Fibroblast of skin of right quadriceps (primary cell): ENCODE data around the gene METTL24.
"Not testable (repeated sequence)": the region's sequence is repeated elsewhere in the genome, so short reads cannot be mapped to it uniquely, and the experiment has no call there.

ENCODE experiments used
- DNase-seq: peaks from one replicate; pipeline ENCODE4 v3.0.0-alpha.2; 2013

Gene METTL24

DNA sequence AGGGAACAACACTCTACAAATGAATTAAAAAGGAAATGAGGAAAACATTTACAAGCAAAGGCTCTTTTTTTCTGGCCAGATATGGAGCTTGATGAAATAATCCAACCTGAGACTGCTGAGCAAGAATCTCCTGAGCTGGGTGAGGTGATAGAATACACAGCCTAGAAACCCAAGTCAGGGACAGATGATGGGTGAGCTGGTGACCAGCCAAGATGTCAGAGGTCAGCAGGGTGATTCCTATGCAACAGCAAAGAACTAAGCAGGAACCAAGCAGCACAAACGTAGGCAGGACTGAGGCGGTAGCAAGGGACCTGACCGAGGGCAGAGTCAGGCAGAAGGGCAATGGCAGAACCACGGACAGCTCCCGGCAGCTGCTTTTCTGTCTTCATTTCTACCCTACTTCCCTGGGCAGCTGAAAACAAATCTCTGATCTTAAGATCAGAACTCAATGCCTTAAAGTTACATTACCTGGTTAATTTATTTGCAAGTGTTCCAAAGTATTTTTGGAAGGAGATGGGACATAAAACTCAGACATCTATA is 102.9 kb downstream of the METTL24 start:
- DNase-seq, result peak; percentile 20

DNA sequence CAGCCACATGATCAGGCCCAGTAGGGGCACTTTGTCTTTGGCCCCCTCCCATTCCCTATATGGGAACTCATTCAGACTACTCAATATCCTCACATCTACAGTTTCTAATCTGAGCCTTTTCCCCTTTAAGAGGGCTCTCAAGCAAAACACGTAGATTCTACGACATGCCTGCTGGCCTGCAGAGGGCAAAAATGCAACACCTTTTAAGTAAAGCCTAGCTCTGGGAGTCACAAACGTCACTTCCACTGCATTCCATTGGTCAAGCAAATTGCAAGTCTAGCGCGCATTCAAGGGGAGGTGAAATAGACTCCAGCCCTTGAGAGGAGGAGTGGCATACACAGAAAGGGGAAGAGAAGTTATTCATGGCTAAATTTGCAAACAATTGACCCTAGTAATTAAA is 107.3 kb downstream of the METTL24 start:
- DNase-seq, result no peak

DNA sequence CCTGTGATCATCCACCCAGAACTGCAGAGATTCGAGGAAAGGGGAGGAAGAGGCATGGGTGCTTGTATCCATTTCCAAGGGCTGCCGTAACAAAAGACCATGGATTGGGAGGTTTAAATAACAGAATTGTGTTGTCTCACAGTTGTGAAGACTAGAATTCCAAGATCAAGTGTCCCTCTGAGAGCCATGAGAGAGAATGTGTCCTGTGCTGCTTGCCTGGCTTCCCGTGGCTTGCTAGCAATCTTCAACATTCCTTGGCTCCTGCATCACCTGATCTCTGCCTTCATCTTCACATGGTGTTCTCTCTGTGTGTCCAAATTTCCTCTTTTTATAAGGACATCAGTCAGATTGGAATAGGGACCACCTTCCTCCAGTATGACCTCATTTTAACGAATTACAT is 108.1 kb downstream of the METTL24 start:
- no peak for DNase-seq

DNA sequence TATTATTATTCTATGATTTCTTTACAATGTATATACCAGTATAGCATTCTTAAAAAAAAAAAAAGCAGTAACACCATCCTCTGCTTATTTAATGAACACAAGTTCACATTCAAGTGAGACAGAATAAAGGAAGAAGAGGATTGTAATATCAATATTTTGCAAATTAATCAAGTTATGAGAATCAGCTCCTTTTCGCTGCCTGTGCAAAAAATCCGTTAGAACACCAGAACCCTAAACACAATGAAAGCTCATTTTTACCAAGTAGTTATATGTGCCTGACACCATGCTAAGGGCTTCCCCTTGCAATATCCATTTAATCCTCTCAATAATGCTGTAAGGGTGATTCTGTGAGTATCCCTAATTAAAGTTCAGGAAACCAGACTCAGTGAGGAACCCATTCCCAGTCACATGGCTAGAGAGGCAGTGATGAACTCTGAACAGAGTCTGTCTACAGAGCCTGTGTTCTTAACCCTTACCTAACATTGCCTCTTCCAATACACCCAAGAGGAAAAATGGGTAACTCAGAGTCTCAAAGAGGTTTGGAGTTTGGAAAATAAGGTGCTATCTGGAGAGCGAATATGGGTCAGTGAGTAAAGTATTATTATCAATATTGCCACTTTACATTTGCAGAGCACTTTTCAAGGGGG is 111.1 kb downstream of the METTL24 start:
- DNase-seq, result no peak

DNA sequence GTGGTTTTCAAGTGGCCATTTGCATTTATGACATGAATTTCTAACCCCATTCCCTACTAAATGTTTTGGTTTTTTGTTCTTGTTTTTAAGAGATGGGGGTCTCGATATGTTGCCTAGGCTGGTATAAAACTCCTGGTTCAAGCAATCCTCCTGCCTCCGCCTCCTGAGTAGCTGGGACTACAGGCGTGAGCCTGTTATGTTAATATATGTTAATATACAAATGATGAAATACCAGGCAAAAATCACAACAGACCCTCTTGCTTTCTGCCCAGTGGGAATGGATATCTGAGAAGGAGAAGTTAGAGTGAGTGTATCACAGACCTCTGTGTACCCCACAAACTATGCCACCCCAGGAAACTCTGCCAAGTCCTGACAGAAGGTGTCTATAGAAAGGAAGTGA is 111.8 kb downstream of the METTL24 start:
- no peak for DNase-seq

DNA sequence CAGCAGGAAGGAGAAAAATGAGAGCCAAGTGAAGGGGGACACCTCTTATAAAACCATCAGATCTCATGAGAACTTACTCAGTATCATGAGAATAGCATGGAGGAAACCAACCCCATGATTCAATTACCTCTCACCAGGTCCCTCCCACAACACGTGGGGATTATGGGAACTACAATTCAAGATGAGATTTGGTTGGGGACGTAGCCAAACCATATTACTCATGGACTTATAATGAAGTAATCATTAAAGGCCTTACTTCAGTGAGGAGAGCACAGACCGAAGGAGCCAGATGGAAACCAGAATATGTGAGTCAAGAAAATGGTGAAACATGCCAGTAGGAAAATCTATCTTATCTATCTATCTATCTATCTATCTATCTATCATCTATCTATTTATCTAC is 113.5 kb downstream of the METTL24 start:
- DNase-seq, result peak; percentile 1

DNA sequence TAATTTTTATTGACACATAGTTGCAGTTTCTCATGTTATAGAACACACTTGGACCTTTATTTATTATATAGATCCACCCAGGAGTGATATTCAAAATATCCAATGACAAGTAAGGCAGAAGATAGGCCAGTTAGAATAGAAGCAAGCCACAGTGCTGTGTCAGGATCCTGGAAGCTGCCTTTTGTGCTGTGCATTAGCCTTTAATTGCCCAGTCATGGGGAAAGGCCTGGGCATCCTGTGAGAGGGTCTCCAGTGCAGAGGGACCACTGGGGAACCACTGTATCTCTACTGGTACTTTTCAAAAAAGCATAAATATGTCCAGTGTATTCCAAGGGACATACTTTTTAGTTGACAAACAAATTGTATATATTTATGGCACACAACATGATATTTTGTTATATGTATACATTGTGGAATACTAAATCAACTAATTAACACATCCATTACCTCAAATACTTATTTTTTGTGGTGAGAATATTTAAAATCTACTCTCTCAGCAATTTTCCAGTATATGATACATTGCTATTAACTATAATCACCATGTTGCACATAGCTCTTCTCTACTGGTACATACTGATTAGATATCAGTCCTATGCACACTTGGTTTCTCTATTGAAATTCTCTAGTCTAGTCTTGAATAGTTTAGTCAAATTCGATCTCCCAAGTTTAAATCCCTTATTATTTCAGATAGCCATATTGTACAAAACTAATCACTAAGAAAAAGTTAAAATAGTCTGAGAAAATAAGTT is 118.4 kb downstream of the METTL24 start:
- no peak for DNase-seq

DNA sequence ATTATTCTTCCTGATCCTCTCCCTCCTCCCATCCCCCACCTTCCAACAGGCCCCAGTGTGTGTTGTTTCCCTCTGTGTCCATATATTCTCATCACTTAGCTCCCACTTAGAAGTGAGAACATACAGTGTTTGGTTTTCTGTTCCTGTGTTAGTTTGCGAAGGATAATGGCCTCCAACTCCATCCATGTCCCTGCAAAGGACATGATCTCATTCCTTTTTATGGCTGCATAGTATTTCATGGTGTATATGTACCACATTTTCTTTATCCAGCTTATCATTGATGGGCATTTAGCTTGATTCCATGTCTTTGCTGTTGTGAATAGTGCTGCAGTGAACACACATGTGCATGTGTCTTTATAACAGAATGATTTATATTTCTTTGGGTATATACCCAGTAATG is 122.1 kb downstream of the METTL24 start:
- not testable (repeated sequence) for DNase-seq

DNA sequence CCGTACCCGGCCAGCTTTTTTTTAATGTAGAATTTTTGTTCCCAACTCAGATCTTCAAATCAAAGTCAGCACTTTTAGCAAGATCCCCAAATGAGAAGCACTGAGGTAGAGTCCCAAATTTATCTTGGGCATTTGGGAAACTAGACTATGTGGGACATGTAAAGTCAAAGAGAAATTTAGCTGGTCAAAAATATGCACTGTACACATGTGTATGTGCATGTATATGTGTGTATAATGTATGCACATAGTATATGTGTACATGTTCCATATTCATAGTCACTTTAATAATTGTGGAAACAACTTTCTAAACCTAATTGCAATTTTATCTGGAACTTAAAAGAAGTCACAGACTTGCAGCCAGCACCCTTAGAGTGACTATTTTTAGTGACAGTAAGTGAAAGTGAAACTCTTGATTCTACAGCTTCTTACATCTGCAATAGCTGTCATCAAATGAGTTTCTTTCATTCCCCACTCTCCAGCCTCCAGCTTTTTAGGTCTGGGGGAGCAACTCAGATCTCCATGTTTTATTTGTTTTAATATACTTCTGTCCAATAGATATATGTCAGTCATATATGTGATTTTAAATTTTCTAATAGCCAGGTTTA is 124.3 kb downstream of the METTL24 start:
- no peak for DNase-seq

DNA sequence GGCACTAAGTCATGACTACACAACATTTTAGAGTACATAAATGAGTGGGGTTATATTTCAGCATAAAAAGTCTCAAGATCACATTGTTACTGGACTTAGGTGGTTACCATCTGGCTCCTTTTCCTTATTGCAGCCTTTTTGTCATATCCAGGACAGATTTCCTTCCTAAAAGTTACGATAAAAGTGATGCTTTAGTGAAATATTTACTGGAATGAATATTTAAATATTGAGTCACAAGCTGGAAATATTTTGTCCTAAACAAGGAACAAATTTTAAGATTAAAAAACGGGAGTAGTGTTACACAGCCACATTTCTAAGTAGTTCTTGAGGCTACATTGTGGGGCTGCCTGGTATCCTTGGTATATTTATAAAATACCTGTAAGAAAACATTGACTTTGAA is 125.7 kb downstream of the METTL24 start:
- DNase-seq, result peak; percentile 32

DNA sequence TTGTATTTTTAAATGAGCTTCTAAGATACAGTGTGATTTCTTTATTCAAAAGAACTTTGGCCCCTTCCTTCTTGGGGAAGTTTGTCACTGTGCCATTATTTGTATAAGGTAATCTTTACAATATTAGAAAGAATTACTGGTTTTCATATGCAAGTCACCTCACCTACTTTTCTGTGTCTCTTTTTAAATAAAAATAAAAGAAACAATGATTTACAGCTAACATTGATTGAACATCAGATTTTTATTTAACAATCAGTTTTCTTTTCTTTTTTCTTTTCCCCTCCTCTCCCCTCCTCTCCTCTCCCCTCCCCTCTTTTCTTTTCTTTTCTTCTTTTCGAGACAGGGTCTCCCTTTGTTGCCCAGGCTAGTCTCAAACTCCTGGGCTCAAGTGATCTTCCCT is 131.9 kb downstream of the METTL24 start:
- no peak for DNase-seq

DNA sequence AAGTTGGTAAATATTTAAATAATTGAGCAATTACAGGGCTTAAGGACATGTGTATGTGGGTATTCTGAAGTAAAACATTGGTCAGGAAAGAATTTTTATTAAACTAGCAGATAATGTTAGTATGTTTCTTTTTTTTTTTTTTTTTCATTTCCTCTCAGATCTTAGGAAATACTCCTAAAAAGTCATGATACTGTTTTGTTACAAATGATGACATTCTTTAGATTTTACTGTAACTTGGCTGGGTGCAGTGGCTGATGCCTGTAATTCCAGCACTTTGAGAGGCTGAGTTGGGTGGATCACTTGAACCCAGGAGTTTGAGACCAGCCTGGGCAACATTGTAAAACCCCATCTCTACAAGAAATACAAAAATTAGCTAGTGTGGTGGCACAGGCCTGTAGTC is 136.4 kb downstream of the METTL24 start:
- peak; percentile 1 for DNase-seq

DNA sequence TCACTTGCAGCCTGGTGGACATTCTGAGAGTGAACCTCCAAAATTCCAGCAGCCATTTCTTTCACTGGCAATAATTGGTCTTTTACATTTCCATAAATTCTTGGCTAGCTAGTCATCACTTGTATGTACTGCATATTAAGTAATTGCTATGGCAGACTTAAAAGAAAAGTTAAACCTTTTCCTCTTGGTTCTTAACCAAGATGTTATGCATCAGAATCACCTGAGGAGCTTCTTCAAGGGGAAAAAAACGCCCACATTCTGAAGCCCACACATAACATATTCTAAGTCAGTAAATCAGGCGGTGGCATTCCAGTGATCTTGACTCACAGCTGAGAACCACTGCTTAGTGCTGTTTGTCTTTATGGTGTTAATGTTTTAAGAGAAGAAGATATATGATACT is 140.9 kb downstream of the METTL24 start:
- peak; percentile 26 for DNase-seq

DNA sequence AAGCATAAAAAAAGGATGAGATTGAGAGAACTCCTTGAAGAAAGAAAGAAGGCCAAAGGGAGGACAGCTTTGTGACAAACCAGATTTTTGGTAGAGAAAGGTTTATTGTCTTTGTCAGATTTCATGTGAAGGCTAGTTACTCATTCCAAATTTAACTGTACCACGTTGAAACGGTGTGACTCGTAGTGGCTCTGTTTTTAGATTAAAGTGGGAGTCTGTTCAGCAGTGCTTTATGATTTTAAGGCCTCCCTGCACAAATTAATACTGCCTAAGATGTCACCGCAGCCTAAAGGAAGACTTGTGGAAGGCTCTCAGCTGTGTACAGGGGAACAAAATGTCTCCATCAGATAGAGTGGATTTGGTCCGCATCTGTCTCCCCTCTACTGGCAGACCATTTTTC is 142.0 kb downstream of the METTL24 start:
- no peak for DNase-seq

DNA sequence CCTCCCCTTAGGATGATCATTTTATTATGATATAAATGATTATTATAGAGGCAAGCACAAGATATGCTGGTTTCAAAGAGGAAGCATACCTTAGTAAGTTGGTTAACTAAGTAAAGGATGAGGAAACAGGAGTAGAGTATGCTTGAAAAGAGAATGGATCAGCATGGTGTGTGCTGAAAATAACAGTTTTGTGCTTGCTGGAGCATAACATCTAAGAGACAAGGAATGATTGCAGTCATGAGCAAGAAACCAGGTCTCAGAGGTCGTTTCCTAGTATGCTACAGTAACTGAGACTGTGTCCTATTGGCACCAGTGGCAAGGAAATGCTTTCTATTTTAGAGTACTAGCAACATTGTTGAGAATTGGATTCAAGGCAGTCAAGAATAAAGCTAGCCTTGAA is 143.8 kb downstream of the METTL24 start:
- no peak for DNase-seq

DNA sequence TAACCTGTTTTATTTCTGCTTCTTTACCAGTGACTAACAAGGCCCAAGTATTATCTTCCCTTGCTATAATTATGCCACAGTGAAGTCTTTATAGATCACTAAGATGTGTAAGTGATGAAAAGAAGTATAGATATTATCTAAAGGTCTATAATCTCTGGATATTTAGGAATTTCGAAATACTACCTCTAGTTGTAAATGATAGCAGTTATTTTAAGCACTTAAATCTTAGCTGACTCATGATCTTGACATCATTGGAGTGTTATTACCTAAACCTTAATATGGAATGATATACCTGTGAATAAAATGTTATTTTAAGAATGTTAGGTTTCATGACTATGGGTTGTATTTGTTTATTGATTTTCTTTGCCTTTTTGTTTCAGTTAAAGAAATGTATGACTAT is 146.4 kb downstream of the METTL24 start:
- no peak for DNase-seq

DNA sequence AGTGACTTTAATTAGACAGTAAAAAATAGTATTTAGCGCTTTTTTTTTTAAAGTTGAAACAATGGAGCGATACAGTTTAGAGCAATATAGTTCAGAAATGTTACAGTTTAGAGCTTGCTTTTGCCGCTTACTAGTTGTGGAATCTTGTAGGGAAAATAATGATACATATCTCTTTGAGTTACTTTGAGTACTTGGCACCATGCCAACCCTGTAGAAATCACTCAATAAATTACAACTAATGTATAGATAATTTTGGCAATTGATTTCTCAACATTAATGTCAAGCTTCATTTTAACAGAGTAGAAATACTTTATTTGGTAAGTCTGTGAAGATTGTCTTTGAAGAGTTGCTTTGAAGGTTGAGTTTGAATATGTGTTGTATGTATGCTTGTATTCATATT is 150.5 kb downstream of the METTL24 start:
- DNase-seq, result no peak

DNA sequence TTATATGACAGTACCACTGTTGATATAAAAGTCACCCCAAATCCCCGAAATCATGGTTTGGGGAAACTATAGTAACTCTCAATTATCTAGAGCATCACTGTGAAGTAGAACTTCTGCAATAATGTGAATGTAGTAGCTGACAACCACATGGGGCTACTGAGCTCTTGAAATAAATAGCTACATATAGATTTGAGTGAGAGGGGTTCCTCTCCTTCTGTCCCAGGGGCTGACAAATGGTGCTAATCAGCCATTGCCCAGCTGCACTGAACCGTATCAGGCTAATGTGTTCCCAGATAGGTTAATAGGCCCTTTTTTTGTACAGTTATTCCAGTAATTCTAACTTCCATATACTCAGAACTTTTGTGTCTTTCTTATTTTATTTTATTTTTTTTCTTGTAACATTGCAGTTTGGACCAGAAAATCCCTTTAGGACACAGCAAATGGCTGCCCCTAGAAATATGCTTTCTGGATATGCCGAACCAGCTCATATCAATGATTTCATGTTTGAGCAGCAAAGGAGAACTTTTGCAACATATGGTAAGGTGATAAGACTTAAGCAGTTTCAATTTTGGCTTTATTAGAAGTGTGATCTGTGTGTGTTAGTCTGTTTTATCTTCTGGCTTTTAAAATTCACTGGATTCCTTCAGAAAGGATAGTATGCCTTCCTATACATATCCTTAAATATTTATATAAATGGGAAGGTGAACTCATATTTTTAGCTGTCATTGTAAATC is 156.8 kb downstream of the METTL24 start:
- no peak for DNase-seq

DNA sequence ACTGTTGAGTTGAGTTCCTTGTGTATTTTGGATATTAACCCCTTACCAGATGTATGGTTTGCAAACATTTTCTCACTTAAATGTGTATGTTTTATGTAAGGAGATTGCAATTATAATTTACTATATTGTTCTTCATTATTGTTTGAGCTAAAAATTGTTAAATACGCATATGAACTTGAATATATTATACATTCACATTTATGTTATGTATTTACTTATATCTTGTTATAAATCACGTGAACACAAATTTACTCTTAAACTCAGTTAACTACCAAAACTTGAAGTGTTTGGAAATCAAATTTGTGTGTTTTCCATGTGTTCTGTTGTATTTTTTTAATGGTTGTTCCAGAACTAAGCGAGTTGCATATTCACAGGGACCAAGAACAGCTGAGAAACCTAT is 159.6 kb downstream of the METTL24 start:
- DNase-seq, result no peak

DNA sequence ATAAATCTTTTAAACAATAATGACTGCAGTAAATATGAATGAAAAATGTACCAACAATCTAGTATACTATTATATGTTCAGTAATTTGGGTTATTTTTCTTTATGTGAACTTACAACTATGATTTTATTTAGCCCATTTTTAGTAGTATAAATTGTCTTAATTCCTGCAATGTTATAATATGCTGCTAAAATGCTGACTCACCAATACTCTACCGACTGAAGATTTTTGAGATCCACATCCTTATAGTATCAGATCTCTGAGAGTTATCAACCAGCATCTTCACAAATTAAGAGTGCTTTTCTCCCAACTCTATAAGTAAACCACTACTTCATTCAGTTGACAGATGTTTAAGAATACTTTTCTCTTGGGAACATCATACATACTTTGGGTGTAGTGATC is 161.3 kb downstream of the METTL24 start:
- DNase-seq, result no peak

DNA sequence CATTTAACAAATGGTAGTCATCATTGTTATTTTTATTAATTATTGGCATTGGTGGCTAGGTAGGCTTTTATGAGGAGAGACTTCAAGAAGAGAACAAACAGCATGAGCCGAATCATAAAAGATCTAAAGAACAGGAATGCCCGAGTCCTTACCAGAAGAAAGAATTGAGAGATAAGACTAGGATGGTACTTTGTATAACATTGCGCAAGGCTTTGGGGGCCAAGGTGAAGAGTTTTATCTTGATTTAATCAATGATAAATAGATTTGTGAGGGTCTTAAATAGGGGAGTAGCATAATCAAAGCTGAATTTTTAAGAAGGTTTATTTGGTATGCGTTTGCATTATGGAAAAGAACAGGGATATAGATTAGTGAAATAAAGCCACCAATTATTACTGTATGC is 162.5 kb downstream of the METTL24 start:
- DNase-seq, result no peak
